ENCODE results near the gene RIPOR3. TPM values are rescaled to one million over a fixed set of nuclear protein-coding genes. Genes with fewer than 3 reads are reported as not detected.

Gene RIPOR3
- total and polyA plus RNA-seq, 9 of the 15 experiments (the other 6 are each of a cell fraction or from before 2014, with no cell fraction given) = 3.3 to 62.7 (median 21.4) TPM

GRCh38 chr20:50583442-50584150 is 107.7 kb downstream of the RIPOR3 start:
- WGBS (ENCODE audit: insufficient coverage, low coverage, missing lambda C conversion rate) = 83% methylated on average over 14 of the region's 15 CpGs
- TSS peak; percentile 34 for BruUV-seq (replicated peaks)

GRCh38 chr20:50582591-50583234 is 108.6 kb downstream of the RIPOR3 start:
- CTCF ChIA-PET (ENCODE audit: low intra/inter-chr PET ratio) = no interaction called here
- no peaks in the 10 kb centered on the region for H3K9me1 ChIP-seq (ENCODE audit: control insufficient read depth, insufficient read depth, low read length)
- H3K4me1 ChIP-seq (replicated peaks in 1 of 2; ENCODE audit: control insufficient read depth in 2 of 2, insufficient read depth in 2 of 2, low read length in 2 of 2) = peaks cover 0 to 15% of the 10 kb centered on the region in 2 experiments; a peak in 1 of 5 replicates
- POLR2A ChIA-PET = interaction anchor here (0.7 kb wide), 2 partner anchors 41 to 193 kb away, joined by 3 read pairs; no protein-coding TSS in a partner anchor
- BruUV-seq (replicated peaks) = no TSS peak
- FAIRE-seq = no peak
- H3K4me2 ChIP-seq (ENCODE audit: insufficient read depth, low read length) = no peak overlapping the region
- no peaks in the 10 kb centered on the region for H3K79me2 ChIP-seq (ENCODE audit: control insufficient read depth, insufficient read depth, low read length)
- no peaks in the 10 kb centered on the region for H3K9me3 ChIP-seq (replicated peaks; ENCODE audit: control insufficient read depth, insufficient read depth, low read depth, low read length)
- no peak overlapping the region for H3K4me3 ChIP-seq
- in situ Hi-C loops (cut with MboI) (no loop called here), intact Hi-C loops (cut with micrococcal nuclease) (no loop called here)
- 91% methylated on average over 16 of the region's 26 CpGs for WGBS (ENCODE audit: insufficient coverage, low coverage, missing lambda C conversion rate)
- no peak overlapping the region for H2AFZ ChIP-seq (ENCODE audit: low read depth, low read length)
- no peak overlapping the region for H3K27ac ChIP-seq (ENCODE audit: extremely low read depth, low read depth, low read length)
- 0 out of 2 replicates have a peak, but pooled peaks cover 3% of the 10 kb centered on the region for H4K20me1 ChIP-seq (replicated peaks; ENCODE audit: control insufficient read depth, insufficient read depth, low read length)
- no peaks in the 10 kb centered on the region for H3K27me3 ChIP-seq (ENCODE audit: control insufficient read depth in 2 of 2, insufficient read depth in 2 of 2, low read length in 2 of 2)
- peaks cover 99% of the 10 kb centered on the region for H3K36me3 ChIP-seq (ENCODE audit: control insufficient read depth, insufficient read depth, low read length)
- ATAC-seq = no peak
- DNase-seq (ENCODE audit: extremely low read depth in 1 of 4, low spot score in 3 of 4) = no peak
- no peak overlapping the region for H3K9ac ChIP-seq (ENCODE audit: insufficient read depth in 1 of 2, low read depth in 2 of 2, low read length in 2 of 2)
- TF ChIP-seq ZBTB33 (CRISPR knock-in tag; IDR thresholded peaks at IDR 0.05) (peak; percentile 53; the same call in 1 of the 2 replicates), POLR2G (IDR thresholded peaks at IDR 0.05; ENCODE audit: low read depth, low read length) (peak; percentile 67), MAX (CRISPR knock-in tag; IDR thresholded peaks at IDR 0.05) (no peak), RBM22 (IDR thresholded peaks at IDR 0.05; ENCODE audit: low read depth, low read length, poor library complexity, severe bottlenecking) (peak; percentile 89)

More at GRCh38 chr20:50583442-50584150, 107.7 kb downstream of the RIPOR3 start:
- Histone ChIP-seq H3K9ac (ENCODE audit: insufficient read depth in 1 of 2, low read depth in 2 of 2, low read length in 2 of 2) (no peak overlapping the region), H3K4me3 (no peak overlapping the region), H3K4me1 (replicated peaks in 1 of 2; ENCODE audit: control insufficient read depth in 2 of 2, insufficient read depth in 2 of 2, low read length in 2 of 2) (peaks cover 0 to 15% of the 10 kb centered on the region in 2 experiments; a peak in 1 of 5 replicates), H3K9me3 (replicated peaks; ENCODE audit: control insufficient read depth, insufficient read depth, low read depth, low read length) (no peaks in the 10 kb centered on the region), H3K4me2 (ENCODE audit: insufficient read depth, low read length) (no peak overlapping the region), H3K36me3 (ENCODE audit: control insufficient read depth, insufficient read depth, low read length) (peaks cover 99% of the 10 kb centered on the region), H3K27ac (ENCODE audit: extremely low read depth, low read depth, low read length) (no peak overlapping the region; the same call in 2 of the 3 replicates), H2AFZ (ENCODE audit: low read depth, low read length) (no peak overlapping the region), H3K79me2 (ENCODE audit: control insufficient read depth, insufficient read depth, low read length) (no peaks in the 10 kb centered on the region), H3K27me3 (ENCODE audit: control insufficient read depth in 2 of 2, insufficient read depth in 2 of 2, low read length in 2 of 2) (no peaks in the 10 kb centered on the region), H4K20me1 (replicated peaks; ENCODE audit: control insufficient read depth, insufficient read depth, low read length) (0 out of 2 replicates have a peak, but pooled peaks cover 3% of the 10 kb centered on the region), H3K9me1 (ENCODE audit: control insufficient read depth, insufficient read depth, low read length) (no peaks in the 10 kb centered on the region)
- intact Hi-C loops (cut with micrococcal nuclease) (no loop called here), in situ Hi-C loops (cut with MboI) (no loop called here)
- no peak for ATAC-seq
- no peak for DNase-seq (ENCODE audit: extremely low read depth in 1 of 4, low spot score in 3 of 4)
- FAIRE-seq = no peak
- CTCF ChIA-PET (ENCODE audit: low intra/inter-chr PET ratio) = no interaction called here
- TF ChIP-seq POLR2G (IDR thresholded peaks at IDR 0.05; ENCODE audit: low read depth, low read length) = peak; percentile 50; the same call in 1 of the 2 replicates
- TF ChIP-seq ZKSCAN3 (CRISPR knock-in tag; IDR thresholded peaks at IDR 0.05) = no peak
- TF ChIP-seq POLR2A (conservative IDR thresholded peaks at IDR 0.05) = peak; percentile 43; the same call in 1 of the 2 replicates
- POLR2A ChIA-PET = interaction anchor here (0.7 to 1.2 kb wide), 3 partner anchors 8 to 27 kb away, joined by 3 read pairs; no protein-coding TSS in a partner anchor

Measured in K562 (cell line).